Astrocyte (in vitro differentiated cells and primary cell): Measurements from ENCODE around the gene MEGF8.

ENCODE experiments used
- CTCF ChIP-seq: IDR thresholded peaks from 2 replicates; pipeline ENCODE4 v1.5.1; 2011; ENCODE audit warnings: low read depth, mild to moderate bottlenecking, inconsistent platforms, low read length, moderate library complexity; ENCODE audit not compliant: insufficient read depth
- EZH2 ChIP-seq: IDR thresholded peaks from 2 replicates; pipeline ENCODE4 v1.6.1; 2012; ENCODE audit warnings: mild to moderate bottlenecking, low read length, inconsistent platforms; ENCODE audit not compliant: insufficient read depth

GRCh38 chr19:42378225-42379215 is 53.1 kb downstream of the MEGF8 start:
- TF ChIP-seq CTCF (no peak), EZH2 (no peak)
